ENCODE results near the gene PRPS2.
A peak's percentile ranks its signal among the peaks of the same experiment; 100 is the strongest.

PRPS2 gene

DNA sequence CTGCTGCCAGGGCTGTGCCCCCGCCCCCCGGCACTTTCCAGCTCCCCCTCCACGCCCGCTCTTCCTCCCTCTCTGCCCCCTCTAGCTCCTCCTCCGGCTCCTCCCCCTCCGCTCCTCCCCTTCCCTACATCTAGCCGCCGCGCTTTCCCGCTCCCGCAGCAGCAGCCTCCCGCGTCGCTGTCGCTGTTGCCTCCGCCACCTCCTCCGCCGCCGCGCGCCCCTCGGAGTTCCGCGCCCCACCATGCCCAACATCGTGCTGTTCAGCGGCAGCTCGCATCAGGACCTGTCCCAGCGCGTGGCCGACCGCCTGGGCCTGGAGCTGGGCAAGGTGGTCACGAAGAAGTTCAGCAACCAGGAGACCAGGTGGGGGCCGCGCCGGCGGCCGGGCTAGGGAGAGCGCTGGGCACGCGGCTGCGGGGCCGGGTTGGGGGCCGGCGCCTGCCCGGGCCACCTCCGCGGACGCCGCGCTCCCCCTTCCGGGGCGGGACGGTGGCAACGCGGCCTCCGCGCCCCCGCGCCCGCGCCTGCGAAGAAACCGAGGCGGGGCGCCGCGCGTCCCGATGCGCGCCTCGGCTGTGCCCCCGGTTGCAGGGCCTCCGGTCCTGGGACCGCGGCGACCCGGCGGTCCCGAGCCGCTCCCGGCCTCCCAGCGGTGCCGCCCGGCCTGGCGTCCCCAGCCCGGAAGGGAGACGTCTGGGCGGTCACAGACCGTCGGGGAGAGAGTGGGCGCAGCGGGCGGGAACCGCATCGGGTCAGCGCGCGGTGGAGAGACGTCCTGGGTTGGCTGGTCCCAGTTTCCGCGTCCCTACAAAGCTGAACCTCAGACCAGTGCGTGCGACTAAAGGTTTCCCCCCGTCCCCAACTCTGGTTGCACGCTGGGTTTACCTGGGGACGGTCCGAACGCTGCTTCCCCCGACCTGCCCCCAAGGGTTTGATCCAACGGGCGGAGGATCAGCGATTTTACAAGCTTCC, at the start of gene PRPS2:
TSS of gene PRPS2 (plus strand) at position 156 of the 972 bp plus-strand sequence. CDS start at position 242, 86 bp downstream.
- H3K4me3 ChIP-seq (ENCODE audit: low read depth, low read length) = peak within 1 kb of the TSS; percentile 83
- no peak for TF ChIP-seq CTCF (IDR thresholded peaks at IDR 0.05; ENCODE audit: low read depth, low read length, missing control alignments)
- DNase-seq (ENCODE audit: low read depth) = no peak

- H3K4me3 ChIP-seq (ENCODE audit: low read depth, low read length) = no peak overlapping the region
- DNase-seq (ENCODE audit: low read depth) = no peak
- no peak for TF ChIP-seq CTCF (IDR thresholded peaks at IDR 0.05; ENCODE audit: low read depth, low read length, missing control alignments)
These were observed 49.8 kb upstream of the PRPS2 start for GRCh38 chrX:12741416-12741815.

DNA sequence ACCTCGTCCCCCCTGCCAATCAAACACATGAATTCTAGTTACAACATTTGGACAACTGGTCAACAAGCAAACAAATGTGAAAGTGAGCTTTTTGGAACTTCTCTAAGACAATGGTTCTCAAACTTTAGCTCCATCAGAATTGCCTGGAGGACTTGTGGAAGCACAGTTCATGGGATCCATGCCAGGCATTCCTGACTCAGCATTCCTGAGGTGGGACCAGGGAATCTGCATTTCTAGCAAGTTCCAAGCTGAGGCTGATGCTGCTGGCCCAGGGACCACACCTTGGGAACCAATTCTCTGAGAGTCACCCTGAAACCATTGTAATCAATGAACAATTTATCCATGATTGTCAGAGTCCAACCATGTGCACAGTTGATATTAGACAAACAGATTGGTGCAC, 43.8 kb upstream of the PRPS2 start:
- no peak for DNase-seq (ENCODE audit: low read depth)
- H3K4me3 ChIP-seq (ENCODE audit: low read depth, low read length) = no peak overlapping the region
- no peak for TF ChIP-seq CTCF (IDR thresholded peaks at IDR 0.05; ENCODE audit: low read depth, low read length, missing control alignments)

GRCh38 chrX:12751887-12752286, 39.3 kb upstream of the PRPS2 start:
- H3K4me3 ChIP-seq (ENCODE audit: low read depth, low read length) = no peak overlapping the region
- no peak for TF ChIP-seq CTCF (IDR thresholded peaks at IDR 0.05; ENCODE audit: low read depth, low read length, missing control alignments)
- DNase-seq (ENCODE audit: low read depth) = no peak

DNA sequence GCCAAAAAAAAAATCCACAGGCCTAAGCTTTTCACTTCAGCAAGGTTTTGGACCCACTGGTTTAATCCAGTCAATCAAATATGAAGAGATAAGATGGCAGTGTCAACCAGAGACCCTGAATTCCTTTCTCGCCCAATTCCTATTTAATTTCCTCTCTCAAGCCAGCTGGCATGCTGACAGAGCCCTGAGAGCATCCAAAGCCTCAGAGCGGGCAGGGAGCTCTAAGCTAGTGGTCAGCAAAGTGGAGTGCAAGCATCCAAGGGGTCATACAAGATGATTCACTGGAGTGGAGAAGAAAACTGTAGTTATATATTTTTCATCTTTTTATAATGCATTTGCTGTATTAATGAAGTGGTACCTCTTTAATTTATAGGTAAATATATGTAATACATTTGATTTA, 37.8 kb upstream of the PRPS2 start:
- H3K4me3 ChIP-seq (ENCODE audit: low read depth, low read length) = no peak overlapping the region
- TF ChIP-seq CTCF (IDR thresholded peaks at IDR 0.05; ENCODE audit: low read depth, low read length, missing control alignments) = no peak
- DNase-seq (ENCODE audit: low read depth) = no peak

DNA sequence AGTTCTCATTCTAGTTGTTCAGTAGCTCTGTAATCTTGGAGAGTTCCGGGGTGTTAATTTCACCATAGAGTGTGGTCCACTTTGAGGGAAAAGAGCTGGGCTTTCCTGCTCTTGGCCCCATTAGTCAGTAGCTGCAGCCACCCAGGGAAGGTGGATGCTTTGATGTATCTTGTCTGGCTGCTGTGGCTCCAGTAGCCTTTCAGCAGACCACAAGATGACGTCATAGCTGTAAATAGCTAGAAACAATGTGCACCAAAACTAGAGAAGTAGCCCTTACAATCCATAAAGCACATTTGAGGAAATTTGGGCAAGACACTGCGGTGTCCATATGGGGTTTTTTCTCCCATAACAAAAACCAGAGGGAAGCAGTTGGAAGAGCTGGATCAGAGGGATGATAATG, 32.9 kb upstream of the PRPS2 start:
- H3K4me3 ChIP-seq (ENCODE audit: low read depth, low read length) = no peak overlapping the region
- TF ChIP-seq CTCF (IDR thresholded peaks at IDR 0.05; ENCODE audit: low read depth, low read length, missing control alignments) = no peak
- DNase-seq (ENCODE audit: low read depth) = no peak

DNA sequence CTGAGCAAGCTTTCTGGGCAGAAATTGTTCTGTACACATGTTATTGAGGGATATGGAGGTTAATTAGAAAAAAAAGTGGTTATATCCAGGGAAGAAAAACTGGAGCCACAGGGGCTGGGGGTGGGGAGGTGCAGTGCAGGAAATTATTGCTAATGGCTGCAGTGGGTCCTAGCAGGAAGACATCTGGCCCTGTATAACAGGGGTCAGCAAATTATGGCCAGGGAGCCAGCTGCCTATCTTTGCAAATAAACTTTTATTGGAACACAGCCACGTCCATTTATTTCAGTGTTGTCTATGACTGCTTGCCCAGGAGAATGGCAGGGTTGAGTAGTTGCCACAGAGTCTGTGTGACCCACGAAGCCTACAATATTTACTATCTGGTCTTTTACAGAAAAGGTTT, 23.4 kb upstream of the PRPS2 start:
- TF ChIP-seq CTCF (IDR thresholded peaks at IDR 0.05; ENCODE audit: low read depth, low read length, missing control alignments) = no peak
- no peak for DNase-seq (ENCODE audit: low read depth)
- no peak overlapping the region for H3K4me3 ChIP-seq (ENCODE audit: low read depth, low read length)
